Smooth muscle cell (in vitro differentiated cells): ENCODE results near the gene MACROD2. TPM values are rescaled to one million over a fixed set of nuclear protein-coding genes. Genes with fewer than 3 reads are reported as not detected.

ENCODE experiments used
- DNase-seq: peaks from one replicate; lab custom pipeline; 2025; ENCODE audit not compliant: unreplicated experiment; lab: John Stamatoyannopoulos, UW
- H2AFZ ChIP-seq: fragments of 200-600 bp; sonication (generic); 2 replicates; pipeline ENCODE4 v1.6.0; 2016; ENCODE audit warnings: antibody characterized with exemption, low read depth, mild to moderate bottlenecking
- H3F3A ChIP-seq: fragments of 200-600 bp; sonication (generic); 2 replicates; pipeline ENCODE4 v1.6.0; 2017; ENCODE audit warnings: antibody characterized with exemption, low read depth
- H3K27ac ChIP-seq: fragments of 200-600 bp; sonication (generic); 2 replicates; pipeline ENCODE4 v1.5.1; 2016; ENCODE audit warnings: low read depth, mild to moderate bottlenecking
- H3K27me3 ChIP-seq: fragments of 200-600 bp; sonication (generic); 2 replicates; pipeline ENCODE4 v1.6.1; 2016; ENCODE audit warnings: low read depth, mild to moderate bottlenecking
- H3K36me3 ChIP-seq: fragments of 200-600 bp; sonication (generic); 2 replicates; pipeline ENCODE4 v1.5.1; 2016; ENCODE audit warnings: low read depth
- H3K4me1 ChIP-seq: fragments of 200-600 bp; sonication (generic); 2 replicates; pipeline ENCODE4 v1.5.1; 2016; ENCODE audit warnings: low read depth
- H3K4me2 ChIP-seq: fragments of 200-600 bp; sonication (generic); 2 replicates; pipeline ENCODE4 v1.6.0; 2016; ENCODE audit warnings: mild to moderate bottlenecking
- H3K4me3 ChIP-seq: fragments of 200-600 bp; sonication (generic); 2 replicates; pipeline ENCODE4 v1.5.1; 2016; ENCODE audit warnings: mild to moderate bottlenecking
- H3K79me2 ChIP-seq: fragments of 200-600 bp; sonication (generic); 2 replicates; pipeline ENCODE4 v1.6.0; 2016; ENCODE audit warnings: low read depth, mild to moderate bottlenecking
- H3K9ac ChIP-seq: fragments of 200-600 bp; sonication (generic); 2 replicates; pipeline ENCODE4 v1.6.0; 2016; ENCODE audit warnings: low read depth
- H3K9me3 ChIP-seq: fragments of 200-600 bp; sonication (generic); replicated peaks from 2 replicates; pipeline ENCODE4 v1.5.1; 2016; ENCODE audit warnings: low read depth
- H4K20me1 ChIP-seq: fragments of 200-600 bp; sonication (generic); 2 replicates; pipeline ENCODE4 v1.6.0; 2016; ENCODE audit warnings: low read depth
- CTCF ChIP-seq: fragments of 200-600 bp; sonication (generic); IDR thresholded peaks from 2 replicates; pipeline ENCODE4 v1.5.1; 2017; ENCODE audit warnings: borderline replicate concordance, mild to moderate bottlenecking, antibody characterized with exemption; ENCODE audit not compliant: insufficient read depth, poor library complexity, severe bottlenecking
- WGBS: methylation state at CpG from one replicate; pipeline ENCODE4 v1.1.7; 2016; ENCODE audit warnings: low lambda C conversion rate; 5-methylcytosine and 5-hydroxymethylcytosine counted together
- polyA plus RNA-seq: library from polyadenylated mRNA; unstranded; fragments of >200 nt; fragmentation: Nextera tagmentation; extraction: Ambion mirVana; gene quantifications from 2 replicates; pipeline ENCODE4 v1.2.1, GENCODE V29; 2016
- total RNA-seq: library from RNA; depleted of rRNA; stranded (reverse); fragments of >200 nt; gene quantifications from 2 replicates; pipeline ENCODE4 v1.2.3, GENCODE V29; 2014

Gene MACROD2
- total and polyA plus RNA-seq, 2 experiments from 2014 or later = 0.04 to 0.32 TPM

GRCh38 chr20:14687313-14687712 lies 692.0 kb downstream of the MACROD2 start:
- Histone ChIP-seq H3K27me3 (no peaks in the 10 kb centered on the region), H3K4me2 (no peak overlapping the region), H3K9ac (no peak overlapping the region), H3K4me3 (no peak overlapping the region), H4K20me1 (no peaks in the 10 kb centered on the region), H2AFZ (no peak overlapping the region), H3K27ac (no peak overlapping the region), H3K4me1 (no peaks in the 10 kb centered on the region), H3F3A (no peaks in the 10 kb centered on the region), H3K79me2 (no peaks in the 10 kb centered on the region), H3K9me3 (no peaks in the 10 kb centered on the region), H3K36me3 (no peaks in the 10 kb centered on the region)
- WGBS = 57% methylated on average over 2 of the region's 2 CpGs
- no peak for DNase-seq
- TF ChIP-seq CTCF = no peak

- 46% methylated on average over 2 of the region's 2 CpGs for WGBS
Observed at GRCh38 chr20:14688005-14688404, 692.7 kb downstream of the MACROD2 start.

GRCh38 chr20:14691994-14692393 lies 696.7 kb downstream of the MACROD2 start:
- H3K4me2 ChIP-seq = no peak overlapping the region
- no peak overlapping the region for H3K9ac ChIP-seq
- 87% methylated on average over 3 of the region's 3 CpGs for WGBS
- H3K9me3 ChIP-seq = no peaks in the 10 kb centered on the region
- no peaks in the 10 kb centered on the region for H3K36me3 ChIP-seq
- H2AFZ ChIP-seq = no peak overlapping the region
- H3K4me3 ChIP-seq = no peak overlapping the region
- no peak for DNase-seq
- H4K20me1 ChIP-seq = no peaks in the 10 kb centered on the region
- H3K27me3 ChIP-seq = no peaks in the 10 kb centered on the region
- no peak overlapping the region for H3K27ac ChIP-seq
- H3K79me2 ChIP-seq = no peaks in the 10 kb centered on the region
- TF ChIP-seq CTCF = no peak
- H3F3A ChIP-seq = no peaks in the 10 kb centered on the region
- H3K4me1 ChIP-seq = no peaks in the 10 kb centered on the region

More at GRCh38 chr20:14688005-14688404, 692.7 kb downstream of the MACROD2 start:
- Histone ChIP-seq H3K4me2 (no peak overlapping the region), H3K4me3 (no peak overlapping the region), H4K20me1 (no peaks in the 10 kb centered on the region), H3K79me2 (no peaks in the 10 kb centered on the region), H3K36me3 (no peaks in the 10 kb centered on the region), H3K9me3 (no peaks in the 10 kb centered on the region), H3F3A (no peaks in the 10 kb centered on the region), H3K27ac (no peak overlapping the region), H3K9ac (no peak overlapping the region), H3K4me1 (no peaks in the 10 kb centered on the region), H2AFZ (no peak overlapping the region), H3K27me3 (no peaks in the 10 kb centered on the region)
- no peak for TF ChIP-seq CTCF
- DNase-seq = no peak

- no peak for DNase-seq
- TF ChIP-seq CTCF = no peak
- no peaks in the 10 kb centered on the region for H3F3A ChIP-seq
- no peaks in the 10 kb centered on the region for H3K79me2 ChIP-seq
- no peaks in the 10 kb centered on the region for H3K36me3 ChIP-seq
- H3K9ac ChIP-seq = no peak overlapping the region
- H4K20me1 ChIP-seq = no peaks in the 10 kb centered on the region
- no peaks in the 10 kb centered on the region for H3K9me3 ChIP-seq
- no peak overlapping the region for H3K4me2 ChIP-seq
- H3K27me3 ChIP-seq = no peaks in the 10 kb centered on the region
- no peak overlapping the region for H2AFZ ChIP-seq
- H3K4me3 ChIP-seq = no peak overlapping the region
- no peak overlapping the region for H3K27ac ChIP-seq
- H3K4me1 ChIP-seq = no peaks in the 10 kb centered on the region
- WGBS = 90% methylated on average over 3 of the region's 3 CpGs
Observed at GRCh38 chr20:14696478-14696877, 701.2 kb downstream of the MACROD2 start.
